GM23248 (cell line): Measurements from ENCODE around the gene MPC1. TPM values are rescaled to one million over a fixed set of nuclear protein-coding genes. Genes with fewer than 3 reads are reported as not detected.

Experiments
- DNase-seq: peaks from one replicate; pipeline ENCODE4 v3.0.0-alpha.2; 2015
- H2AFZ ChIP-seq: fragments of 200-600 bp; sonication (generic); 2 replicates; pipeline ENCODE4 v1.6.1; 2016; ENCODE audit warnings: antibody characterized with exemption
- H3F3A ChIP-seq: fragments of 200-600 bp; sonication (generic); 2 replicates; pipeline ENCODE4 v1.6.1; 2016; ENCODE audit warnings: mild to moderate bottlenecking, antibody characterized with exemption, mixed run types; ENCODE audit not compliant: insufficient read depth
- H3K27ac ChIP-seq: fragments of 200-600 bp; sonication (generic); 2 replicates; pipeline ENCODE4 v1.5.1; 2016; ENCODE audit warnings: mild to moderate bottlenecking
- H3K27me3 ChIP-seq: fragments of 200-600 bp; sonication (generic); replicated peaks from 2 replicates; pipeline ENCODE4 v1.6.1; 2016; ENCODE audit warnings: mild to moderate bottlenecking; ENCODE audit not compliant: insufficient read depth
- H3K36me3 ChIP-seq: fragments of 200-600 bp; sonication (generic); 2 replicates; pipeline ENCODE4 v1.6.1; 2016; ENCODE audit warnings: low read depth, mild to moderate bottlenecking
- H3K4me1 ChIP-seq: fragments of 200-600 bp; sonication (generic); 2 replicates; pipeline ENCODE4 v1.6.1; 2016; ENCODE audit warnings: mild to moderate bottlenecking; ENCODE audit not compliant: insufficient read depth
- H3K4me2 ChIP-seq: fragments of 200-600 bp; sonication (generic); one replicate; pipeline ENCODE4 v1.6.1; 2016; ENCODE audit warnings: mild to moderate bottlenecking; ENCODE audit not compliant: unreplicated experiment
- H3K4me3 ChIP-seq: fragments of 200-600 bp; sonication (generic); 2 replicates; pipeline ENCODE4 v1.5.1; 2016; ENCODE audit warnings: mild to moderate bottlenecking
- H3K79me2 ChIP-seq: fragments of 200-600 bp; sonication (generic); 2 replicates; pipeline ENCODE4 v1.6.1; 2016; ENCODE audit warnings: mild to moderate bottlenecking; ENCODE audit not compliant: insufficient read depth
- H3K9ac ChIP-seq: fragments of 200-600 bp; sonication (generic); 2 replicates; pipeline ENCODE4 v1.6.1; 2016; ENCODE audit warnings: mild to moderate bottlenecking
- H3K9me2 ChIP-seq: fragments of 200-600 bp; sonication (generic); 2 replicates; pipeline ENCODE4 v1.6.1; 2016; ENCODE audit warnings: mixed run types, mild to moderate bottlenecking, moderate library complexity; ENCODE audit not compliant: insufficient read depth
- H3K9me3 ChIP-seq: fragments of 200-600 bp; sonication (generic); one replicate; pipeline ENCODE4 v1.6.1; 2017; ENCODE audit warnings: low read depth
- H4K20me1 ChIP-seq: fragments of 200-600 bp; sonication (generic); 2 replicates; pipeline ENCODE4 v1.6.0; 2016; ENCODE audit not compliant: insufficient read depth
- EZH2 ChIP-seq: fragments of 200-600 bp; sonication (generic); IDR thresholded peaks from 2 replicates; pipeline ENCODE4 v1.6.1; 2018; ENCODE audit warnings: antibody characterized with exemption, mild to moderate bottlenecking; ENCODE audit not compliant: insufficient read depth, poor library complexity, severe bottlenecking
- EZH2phosphoT487 ChIP-seq: fragments of 200-600 bp; sonication (generic); IDR thresholded peaks from 2 replicates; pipeline ENCODE4 v1.6.1; 2018; ENCODE audit warnings: antibody characterized with exemption, moderate library complexity, mild to moderate bottlenecking, low read depth; ENCODE audit not compliant: insufficient read depth
- WGBS, 2 experiments: methylation state at CpG; one replicate each; pipeline ENCODE4 v1.1.6; 2015 to 2017; ENCODE audit warnings: low lambda C conversion rate in 2 of 2, low coverage in 1 of 2; ENCODE audit errors: missing lambda C conversion rate in 2 of 2; 5-methylcytosine and 5-hydroxymethylcytosine counted together
- in situ Hi-C: fragments of 300-500 bp; cut with MboI; formaldehyde crosslinking; loops from 2 replicates; pipeline ENCODE4 v1.15.0; 2020
- polyA plus RNA-seq: library from polyadenylated mRNA; unstranded; fragments of >200 nt; fragmentation: Nextera tagmentation; extraction: Ambion mirVana; gene quantifications from 2 replicates; pipeline ENCODE4 v1.2.1, GENCODE V29; 2016
- total RNA-seq: library from RNA; depleted of rRNA; stranded (reverse); fragments of >200 nt; shearing (Covaris generic); gene quantifications from 2 replicates; pipeline ENCODE4 v1.2.3, GENCODE V29; 2014; rRNA removed

Gene MPC1
- total and polyA plus RNA-seq, 2 experiments from 2014 or later, result 41.9 to 76.2 TPM

GRCh38 chr6:166317261-166318212, 65.2 kb downstream of the MPC1 start:
- Histone ChIP-seq H3K9ac (no peak overlapping the region), H3K27ac (no peak overlapping the region), H3K4me3 (no peak overlapping the region), H3K27me3 (no peaks in the 10 kb centered on the region), H3K4me2 (no peak overlapping the region), H3F3A (peaks cover 5% of the 10 kb centered on the region; the same call in 1 of the 2 replicates), H4K20me1 (no peaks in the 10 kb centered on the region), H3K79me2 (no peaks in the 10 kb centered on the region), H3K36me3 (peaks cover 8% of the 10 kb centered on the region; the same call in 1 of the 2 replicates), H3K4me1 (no peaks in the 10 kb centered on the region), H3K9me3 (no peaks in the 10 kb centered on the region), H3K9me2 (no peaks in the 10 kb centered on the region), H2AFZ (no peak overlapping the region)
- DNase-seq, result no peak
- in situ Hi-C loops, result no loop called here
- WGBS, 2 experiments, result 91 to 92% methylated on average over 18 to 19 of the region's 19 CpGs
- TF ChIP-seq EZH2, result no peak
- TF ChIP-seq EZH2phosphoT487, result no peak

- WGBS, 2 experiments, result 71 to 73% methylated on average over 11 of the region's 11 CpGs
- H3K4me3 ChIP-seq, result no peak overlapping the region
Measured at GRCh38 chr6:166315436-166315835, 67.3 kb downstream of the MPC1 start.

More at GRCh38 chr6:166315436-166315835, 67.3 kb downstream of the MPC1 start:
- Histone ChIP-seq H3K4me2 (no peak overlapping the region), H2AFZ (no peak overlapping the region), H3K27me3 (peaks cover 3% of the 10 kb centered on the region; the same call in 1 of the 2 replicates), H3K9me2 (no peaks in the 10 kb centered on the region), H3K9me3 (no peaks in the 10 kb centered on the region), H3K27ac (no peak overlapping the region), H3K36me3 (no peaks in the 10 kb centered on the region), H3K9ac (no peak overlapping the region), H4K20me1 (no peaks in the 10 kb centered on the region), H3K79me2 (no peaks in the 10 kb centered on the region), H3K4me1 (no peaks in the 10 kb centered on the region), H3F3A (peaks cover 5% of the 10 kb centered on the region; the same call in 1 of the 2 replicates)
- in situ Hi-C loops, result no loop called here
- TF ChIP-seq EZH2 (no peak), EZH2phosphoT487 (no peak)
- no peak for DNase-seq

Other genes starting within 250 kb of the MPC1 start
- gene TBXT, start 215.1 kb downstream of the MPC1 start, total RNA-seq, result not detected in 2 replicates
- not detected in 2 replicates for gene TBXT, start 215.1 kb downstream of the MPC1 start, polyA plus RNA-seq
- not detected in 2 replicates for gene PRR18, start 74.5 kb downstream of the MPC1 start, total RNA-seq
- gene PRR18, start 74.5 kb downstream of the MPC1 start, polyA plus RNA-seq, result not detected in 2 replicates
- 51.4 and 75.4 TPM in 2 replicates for gene SFT2D1, start 40.4 kb downstream of the MPC1 start, total RNA-seq
- gene SFT2D1, start 40.4 kb downstream of the MPC1 start, polyA plus RNA-seq, result 103 and 115 TPM in 2 replicates
- gene RAMACL, start 203.7 kb upstream of the MPC1 start, total RNA-seq, result 0.13 and 2.1 TPM in 2 replicates
- 0.31 and 0.33 TPM in 2 replicates for gene RAMACL, start 203.7 kb upstream of the MPC1 start, polyA plus RNA-seq
- gene RPS6KA2, start 244.3 kb upstream of the MPC1 start, total RNA-seq, result 42.0 and 45.1 TPM in 2 replicates
- gene RPS6KA2, start 244.3 kb upstream of the MPC1 start, polyA plus RNA-seq, result 44.0 and 49.0 TPM in 2 replicates